ENCODE measurements around the gene MYL9.
A peak's percentile ranks its signal among the peaks of the same experiment; 100 is the strongest.

Gene MYL9

GRCh38 chr20:36573103-36573797, 31.9 kb downstream of the MYL9 start, which contains the start of gene TGIF2:
TSS of gene TGIF2 (plus strand) at chr20:36573597. CDS start at chr20:36578775, 5,178 bp downstream.
- peak within 1 kb of the TSS; percentile 82 for H3K4me3 ChIP-seq (ENCODE audit: low read depth, low read length)
- DNase-seq (ENCODE audit: low read depth): peak; percentile 33
- TF ChIP-seq CTCF (IDR thresholded peaks at IDR 0.05; ENCODE audit: low read depth, low read length, missing control alignments): no peak
- in situ Hi-C loops (cut with HindIII; ENCODE audit: low sequenced_read_pairs): loop anchor here (25.0 kb wide), 1 partner anchor 189 kb away; the partner anchor contains the start of gene DSN1

- H3K4me3 ChIP-seq (ENCODE audit: low read depth, low read length): peak overlapping the region; percentile 82
- in situ Hi-C loops (cut with HindIII; ENCODE audit: low sequenced_read_pairs): loop anchor here (25.0 kb wide), 1 partner anchor 188 kb away; the partner anchor contains the start of gene DSN1
- TF ChIP-seq CTCF (IDR thresholded peaks at IDR 0.05; ENCODE audit: low read depth, low read length, missing control alignments): no peak
- DNase-seq (ENCODE audit: low read depth): no peak
Observed at GRCh38 chr20:36573798-36574365, 32.6 kb downstream of the MYL9 start.

- peak overlapping the region; percentile 82 for H3K4me3 ChIP-seq (ENCODE audit: low read depth, low read length)
- no peak for TF ChIP-seq CTCF (IDR thresholded peaks at IDR 0.05; ENCODE audit: low read depth, low read length, missing control alignments)
- DNase-seq (ENCODE audit: low read depth): no peak
- in situ Hi-C loops (cut with HindIII; ENCODE audit: low sequenced_read_pairs): loop anchor here (25.0 kb wide), 1 partner anchor 188 kb away; the partner anchor contains the start of gene DSN1
Observed at GRCh38 chr20:36574366-36575135, 33.2 kb downstream of the MYL9 start.

GRCh38 chr20:36576081-36576445, 34.7 kb downstream of the MYL9 start:
- TF ChIP-seq CTCF (IDR thresholded peaks at IDR 0.05; ENCODE audit: low read depth, low read length, missing control alignments): no peak
- in situ Hi-C loops (cut with HindIII; ENCODE audit: low sequenced_read_pairs): no loop called here
- DNase-seq (ENCODE audit: low read depth): no peak
- H3K4me3 ChIP-seq (ENCODE audit: low read depth, low read length): no peak overlapping the region

- no peak overlapping the region for H3K4me3 ChIP-seq (ENCODE audit: low read depth, low read length)
- in situ Hi-C loops (cut with HindIII; ENCODE audit: low sequenced_read_pairs): no loop called here
- TF ChIP-seq CTCF (IDR thresholded peaks at IDR 0.05; ENCODE audit: low read depth, low read length, missing control alignments): no peak
- DNase-seq (ENCODE audit: low read depth): no peak
Observed at GRCh38 chr20:36578356-36579041, 37.2 kb downstream of the MYL9 start.

- in situ Hi-C loops (cut with HindIII; ENCODE audit: low sequenced_read_pairs): no loop called here
- H3K4me3 ChIP-seq (ENCODE audit: low read depth, low read length): no peak overlapping the region
- TF ChIP-seq CTCF (IDR thresholded peaks at IDR 0.05; ENCODE audit: low read depth, low read length, missing control alignments): no peak
- DNase-seq (ENCODE audit: low read depth): peak; percentile 41
Observed at GRCh38 chr20:36579996-36580545, 38.8 kb downstream of the MYL9 start.
